HepG2 (cell line): Measurements from ENCODE around the gene ABCE1. TPM values are rescaled to one million over a fixed set of nuclear protein-coding genes. Genes with fewer than 3 reads are reported as not detected.

Experiments
- ATAC-seq: fragments of 200-7000 bp; cut with Tn5 transposase; 3 replicates; pipeline ENCODE4 v1.9.1; 2020; ENCODE audit warnings: mild to moderate bottlenecking, moderate library complexity
- BruUV-seq: library from RNA; stranded (reverse); fragments of 400-500 nt; replicated peaks from 2 replicates; lab custom pipeline; 2021; lab: Mats Ljungman, UMichigan
- CTCF ChIA-PET: fragments of 300-600 bp; formaldehyde crosslinking; extraction: SDS; loops from one replicate; lab custom pipeline; 2021; ENCODE audit warnings: low total read pairs, inconsistent platforms, low intra/inter-chr PET ratio; lab: Yijun Ruan, JAX
- POLR2A ChIA-PET: fragments of 350-600 bp; sonication (Branson Sonifier 250); formaldehyde crosslinking; loops from one replicate; lab custom pipeline; 2020; ENCODE audit warnings: antibody characterized with exemption, inconsistent platforms; lab: Yijun Ruan, JAX
- DNase-seq: peaks from one replicate; pipeline ENCODE4 v3.0.0-alpha.2; 2015; ENCODE audit warnings: low spot score
- FAIRE-seq: peaks from 3 replicates; lab custom pipeline; 2011; peaks lifted over from hg19 to GRCh38; lab: Jason Lieb, UNC
- H2AFZ ChIP-seq: one replicate; pipeline ENCODE4 v1.6.1; 2011; ENCODE audit warnings: low read length, inconsistent platforms
- H3K27ac ChIP-seq: fragments of 300-600 bp; 3 replicates; pipeline ENCODE4 v1.8.0; 2011; ENCODE audit warnings: mixed run types, mild to moderate bottlenecking, mixed read lengths, low read length, inconsistent platforms; ENCODE audit not compliant: insufficient read depth; ENCODE audit errors: extremely low read length
- H3K27me3 ChIP-seq, 2 experiments: fragments of 200-600 bp in 1 of 2; 2 replicates in 1 of 2; 3 replicates in 1 of 2; pipeline versions ENCODE4 v1.6.0 to v1.8.0; 2011; ENCODE audit warnings: low read length in 2 of 2, mild to moderate bottlenecking in 2 of 2, moderate library complexity in 2 of 2, inconsistent platforms in 1 of 2; ENCODE audit not compliant: insufficient read depth in 2 of 2, control insufficient read depth in 1 of 2
- H3K36me3 ChIP-seq, 2 experiments: fragments of 200-600 bp in 1 of 2; replicated peaks in 1 of 2; 2 replicates in 1 of 2; 3 replicates in 1 of 2; pipeline versions ENCODE4 v1.5.1 to v1.8.0; 2011; ENCODE audit warnings: low read length in 2 of 2, inconsistent platforms in 1 of 2; ENCODE audit not compliant: insufficient read depth in 2 of 2, control insufficient read depth in 1 of 2
- H3K4me1 ChIP-seq: 2 replicates; pipeline ENCODE4 v1.5.1; 2012; ENCODE audit warnings: low read length, inconsistent platforms; ENCODE audit not compliant: insufficient read depth
- H3K4me2 ChIP-seq: 2 replicates; pipeline ENCODE4 v1.6.0; 2011; ENCODE audit warnings: low read depth, low read length, inconsistent platforms
- H3K4me3 ChIP-seq, 3 experiments: fragments of 200-600 bp in 1 of 3; sonication (generic), shearing (Covaris generic) in 1 of 3; replicated peaks in 1 of 3; 2 replicates each; pipeline ENCODE4 v1.5.1; 2011 to 2016; ENCODE audit warnings: low read length in 3 of 3, inconsistent platforms in 2 of 3, low read depth in 2 of 3, mild to moderate bottlenecking in 2 of 3, control low read depth in 1 of 3, mixed read lengths in 1 of 3; ENCODE audit not compliant: insufficient read depth in 1 of 3
- H3K79me2 ChIP-seq: one replicate; pipeline ENCODE4 v1.6.1; 2011; ENCODE audit warnings: low read length, inconsistent platforms; ENCODE audit not compliant: insufficient read depth
- H3K9ac ChIP-seq: 2 replicates; pipeline ENCODE4 v1.6.0; 2011; ENCODE audit warnings: mild to moderate bottlenecking, low read depth, low read length, inconsistent platforms; ENCODE audit not compliant: insufficient read depth
- H3K9me3 ChIP-seq: 2 replicates; pipeline ENCODE4 v1.5.1; 2012; ENCODE audit warnings: mild to moderate bottlenecking, low read length
- H4K20me1 ChIP-seq: 2 replicates; pipeline ENCODE4 v1.6.0; 2011; ENCODE audit warnings: inconsistent platforms, mild to moderate bottlenecking, low read length, moderate library complexity; ENCODE audit not compliant: insufficient read depth
- FOXA3 ChIP-seq: IDR thresholded peaks from 2 replicates; pipeline ENCODE4 v1.6.1; 2016; ENCODE audit warnings: missing genetic modification reagents, missing compliant biosample characterization
- HOXA7 ChIP-seq: sonication (generic); formaldehyde crosslinking; IDR thresholded peaks from 2 replicates; pipeline ENCODE4 v1.8.1; 2022; ENCODE audit warnings: mild to moderate bottlenecking, missing genetic modification reagents, moderate library complexity
- KLF16 ChIP-seq, 2 experiments: sonication (generic) in 1 of 2; formaldehyde crosslinking in 1 of 2; IDR thresholded peaks; 2 replicates each; pipeline versions ENCODE4 v1.6.1 to v1.8.0; 2016 to 2023; ENCODE audit warnings: missing genetic modification reagents in 2 of 2, missing compliant biosample characterization in 1 of 2
- RBFOX2 ChIP-seq: fragments of 200-400 bp; formaldehyde crosslinking; IDR thresholded peaks from 2 replicates; pipeline ENCODE4 v1.6.1; 2017; ENCODE audit warnings: low read depth, mild to moderate bottlenecking, low read length
- SSRP1 ChIP-seq: IDR thresholded peaks from 2 replicates; pipeline ENCODE4 v1.6.1; 2016; ENCODE audit warnings: control low read depth
- ZBTB4 ChIP-seq: sonication (generic); formaldehyde crosslinking; IDR thresholded peaks from 2 replicates; pipeline ENCODE4 v1.4.0; 2020; ENCODE audit warnings: missing genetic modification reagents, mild to moderate bottlenecking, borderline replicate concordance
- ZBTB49 ChIP-seq: sonication (generic); formaldehyde crosslinking; IDR thresholded peaks from 2 replicates; pipeline ENCODE4 v1.4.0; 2020; ENCODE audit warnings: missing genetic modification reagents, borderline replicate concordance
- ZNF20 ChIP-seq: sonication (generic); formaldehyde crosslinking; IDR thresholded peaks from 2 replicates; pipeline ENCODE4 v1.4.0; 2020; ENCODE audit warnings: mild to moderate bottlenecking, moderate library complexity, missing genetic modification reagents
- ZNF207 ChIP-seq: fragments of 450-650 bp; IDR thresholded peaks from 2 replicates; pipeline ENCODE4 v1.6.1; 2016; ENCODE audit warnings: antibody characterized with exemption, borderline replicate concordance
- ZNF256 ChIP-seq: sonication (generic); formaldehyde crosslinking; conservative IDR thresholded peaks from 2 replicates; pipeline ENCODE4 v1.4.0; 2020; ENCODE audit warnings: missing genetic modification reagents
- ZNF350 ChIP-seq: sonication (generic); formaldehyde crosslinking; IDR thresholded peaks from 2 replicates; pipeline ENCODE4 v1.4.0; 2020; ENCODE audit warnings: mild to moderate bottlenecking, low read depth, missing genetic modification reagents, borderline replicate concordance
- ZNF512 ChIP-seq: sonication (generic); formaldehyde crosslinking; IDR thresholded peaks from 2 replicates; pipeline ENCODE4 v1.4.0; 2020; ENCODE audit warnings: mild to moderate bottlenecking, missing genetic modification reagents
- ZNF570 ChIP-seq: sonication (generic); formaldehyde crosslinking; IDR thresholded peaks from 2 replicates; pipeline ENCODE4 v1.4.0; 2020; ENCODE audit warnings: mild to moderate bottlenecking, missing genetic modification reagents, borderline replicate concordance
- ZNF629 ChIP-seq: sonication (generic); formaldehyde crosslinking; conservative IDR thresholded peaks from 2 replicates; pipeline ENCODE4 v1.5.0; 2020; ENCODE audit warnings: missing genetic modification reagents
- ZNF780A ChIP-seq: sonication (generic); formaldehyde crosslinking; IDR thresholded peaks from 2 replicates; pipeline ENCODE4 v1.8.0; 2022; ENCODE audit warnings: mild to moderate bottlenecking, missing genetic modification reagents, moderate library complexity
- ZNF878 ChIP-seq: sonication (generic); formaldehyde crosslinking; IDR thresholded peaks from 2 replicates; pipeline ENCODE4 v1.8.1; 2023; ENCODE audit warnings: mild to moderate bottlenecking, missing genetic modification reagents, moderate library complexity
- WGBS: methylation state at CpG from one replicate; pipeline ENCODE4 v1.1.6; 2017; ENCODE audit warnings: low lambda C conversion rate; 5-methylcytosine and 5-hydroxymethylcytosine counted together
- in situ Hi-C: cut with HindIII; loops from 2 replicates; pipeline ENCODE4 v1.10.0; 2017; ENCODE audit warnings: low pct_unique_long_range_greater_than_20kb; ENCODE audit not compliant: extremely low pct_ligation_motif_present
- intact Hi-C: fragments of 100-400 bp; cut with micrococcal nuclease; formaldehyde crosslinking; loops from one replicate; pipeline ENCODE4 v1.10.0; 2022; ENCODE audit not compliant: unreplicated experiment
- polyA plus RNA-seq, 8 experiments: library from polyadenylated mRNA; depleted of rRNA in 3 of 8; stranded (reverse) in 7 of 8; unstranded in 1 of 8; fragments of >200 nt; fragmentation: Illumina TruSeq in 4 of 8; extraction: Trizol in 4 of 8; gene quantifications; 2 replicates each; pipeline versions ENCODE4 v1.2.1 to v1.2.3, GENCODE V29; 2011 to 2016; ENCODE audit warnings: low read depth in 4 of 8, missing spikeins in 1 of 8, mixed read lengths in 1 of 8; ENCODE audit not compliant: insufficient read depth in 1 of 8
- total RNA-seq, 5 experiments: library from RNA; depleted of rRNA; stranded (reverse); fragments of >200 nt; fragmentation: Illumina TruSeq; extraction: Trizol; gene quantifications; 2 replicates each; pipeline ENCODE4 v1.2.3, GENCODE V29; 2016; ENCODE audit warnings: low read depth in 1 of 5

ABCE1 gene
- total and polyA plus RNA-seq, 2 of the 13 experiments (the other 11 are each of a cell fraction or from before 2014, with no cell fraction given) = 50.8 to 139 TPM

DNA sequence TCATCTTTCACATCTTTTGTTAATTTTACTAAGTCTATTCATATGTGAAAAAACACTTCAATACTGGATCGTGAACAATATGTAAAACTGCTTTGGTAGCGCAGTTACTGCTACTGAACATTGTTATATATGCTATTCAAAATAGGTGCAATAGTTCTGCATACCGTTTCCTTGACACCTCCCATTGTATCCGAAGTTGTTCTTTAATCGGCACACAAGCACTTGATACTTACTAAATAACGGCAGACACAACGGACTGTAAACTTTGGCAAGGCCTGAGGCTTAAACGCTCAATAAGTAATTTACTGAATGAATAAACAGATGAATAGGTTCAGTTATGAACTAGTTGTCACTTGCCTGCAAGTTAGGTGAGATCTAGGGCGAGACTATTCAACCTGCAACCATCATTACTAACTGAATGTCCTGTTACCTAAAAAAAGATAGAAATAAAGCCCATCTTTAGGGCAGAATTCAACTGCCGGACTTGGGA, 735 bp upstream of the ABCE1 start (continued):
- 0 out of 2 replicates have a peak, but pooled peaks have one; percentile 17 for TF ChIP-seq ZNF20 (CRISPR knock-in tag)
- TF ChIP-seq ZNF570 (CRISPR knock-in tag) = no peak
- TF ChIP-seq FOXA3 (CRISPR knock-in tag) = no peak
- TF ChIP-seq ZNF780A (CRISPR knock-in tag) = 0 out of 2 replicates have a peak, but pooled peaks have one; percentile 8
- no peak for TF ChIP-seq HOXA7 (CRISPR knock-in tag)

GRCh38 chr4:145098675-145099037, 545 bp downstream of the ABCE1 start:
- POLR2A ChIA-PET = interaction anchor here (1.1 to 2.0 kb wide), 9 partner anchors 8 to 1873 kb away, joined by 3 to 8 read pairs (median 5); partner anchors contain the start of gene MMAA
- TF ChIP-seq KLF16 (CRISPR knock-in tag; IDR thresholded peaks at IDR 0.05) (0 out of 4 replicates have a peak, but pooled peaks of 1 of the 2 experiments have one; percentile 5), ZNF256 (CRISPR knock-in tag) (no peak), ZNF207 (no peak), RBFOX2 (no peak), SSRP1 (no peak; the same call in 1 of the 2 replicates), ZNF350 (CRISPR knock-in tag) (0 out of 2 replicates have a peak, but pooled peaks have one; percentile 20), ZBTB49 (no peak), ZNF629 (CRISPR knock-in tag) (no peak), ZNF512 (CRISPR knock-in tag) (peak; percentile 7; the same call in 1 of the 2 replicates), ZBTB4 (CRISPR knock-in tag) (no peak), ZNF878 (CRISPR knock-in tag) (0 out of 2 replicates have a peak, but pooled peaks have one; percentile 18)

More at GRCh38 chr4:145098675-145099037, 545 bp downstream of the ABCE1 start:
- in situ Hi-C loops (no loop called here), intact Hi-C loops (loop anchor here (2.0 to 10.0 kb wide), 2 partner anchors 80 to 924 kb away; no protein-coding TSS in a partner anchor)
- H3K79me2 ChIP-seq = peaks cover 81% of the 10 kb centered on the region
- peaks cover 0 to 22% of the 10 kb centered on the region in 2 experiments; a peak in 4 of 5 replicates for H3K36me3 ChIP-seq
- H3K9ac ChIP-seq = peak overlapping the region; percentile 94
- H3K4me3 ChIP-seq = peak overlapping the region; percentile 71 to 91 (median 85)
- CTCF ChIA-PET = no interaction called here
- peak overlapping the region; percentile 96 for H3K27ac ChIP-seq
- H3K9me3 ChIP-seq = peaks cover 13% of the 10 kb centered on the region
- 5% methylated on average over 4 of the region's 9 CpGs for WGBS
- DNase-seq = peak; percentile 56
- ATAC-seq = peak; percentile 62
- peaks cover 15% of the 10 kb centered on the region; the same call in 1 of the 2 replicates for H4K20me1 ChIP-seq
- H2AFZ ChIP-seq = peak overlapping the region; percentile 32
- no peaks in the 10 kb centered on the region; a peak in 1 of 5 replicates for H3K27me3 ChIP-seq
- peaks cover 47% of the 10 kb centered on the region for H3K4me1 ChIP-seq
- BruUV-seq = TSS peak; percentile 59
- H3K4me2 ChIP-seq = peak overlapping the region; percentile 72
- FAIRE-seq = no peak
